ENCODE data around the gene PKP4.

The PKP4 gene

DNA sequence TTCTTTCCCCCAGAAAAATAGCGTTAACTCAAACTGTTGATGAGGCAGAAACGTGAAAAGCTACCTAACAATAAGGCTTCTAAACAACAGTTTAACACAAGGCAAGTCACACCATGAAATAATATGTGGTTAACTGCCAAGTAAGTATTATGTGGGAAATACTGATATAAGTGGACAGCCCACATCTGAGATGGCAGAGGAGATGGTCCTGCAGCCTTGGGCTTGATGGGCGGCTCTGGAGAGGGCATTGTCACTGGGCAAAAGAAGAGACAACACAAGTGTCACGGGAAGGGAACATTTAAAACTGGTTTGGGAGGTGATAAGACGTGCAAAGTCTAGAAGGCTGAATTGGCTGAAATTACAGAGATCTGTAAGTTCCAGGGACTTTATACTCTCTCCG, 147.2 kb downstream of the PKP4 start:
- DNase-seq = no peak

DNA sequence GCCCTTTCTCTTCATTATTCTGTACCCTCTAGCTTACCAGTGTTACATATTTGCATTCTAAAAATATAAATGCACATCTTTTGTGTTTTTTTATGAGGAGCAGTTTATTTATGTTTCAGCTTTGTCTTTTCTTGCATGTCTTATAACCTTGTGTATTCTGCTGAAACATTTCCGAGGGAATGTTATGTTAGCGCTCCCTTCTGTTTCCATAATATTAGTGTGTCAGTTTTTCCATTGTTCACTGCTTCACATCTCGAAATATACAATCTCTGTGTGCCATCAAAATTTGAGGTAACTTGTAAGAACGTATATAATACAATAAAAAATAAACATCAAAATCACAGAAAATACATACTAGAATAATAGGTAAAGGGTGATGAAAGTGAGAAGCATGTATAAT, 153.3 kb downstream of the PKP4 start:
- DNase-seq = no peak

DNA sequence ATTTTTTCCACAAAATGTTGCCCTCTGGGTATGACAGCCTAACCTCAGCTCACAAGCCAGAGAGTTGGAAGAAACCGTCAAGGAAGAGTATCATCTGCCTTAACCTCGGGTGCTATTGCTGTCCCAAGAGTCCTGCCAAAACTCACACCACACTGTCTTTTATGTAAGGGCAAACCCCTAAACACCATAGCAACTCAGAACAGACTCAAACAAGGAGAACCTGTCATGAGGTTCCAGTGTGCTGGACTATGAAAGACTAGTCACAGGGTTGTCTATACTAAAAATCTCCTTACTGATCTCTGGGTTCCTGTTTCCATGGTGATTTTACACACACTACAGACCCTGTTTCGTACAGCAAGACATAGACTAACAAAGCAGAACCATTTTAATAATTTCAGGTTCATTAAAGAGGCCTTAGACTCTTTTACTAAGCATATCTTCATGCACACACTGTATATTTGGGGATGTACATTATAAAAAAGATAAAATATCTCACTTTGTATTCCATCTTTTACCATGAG, 159.8 kb downstream of the PKP4 start:
- no peak for DNase-seq

DNA sequence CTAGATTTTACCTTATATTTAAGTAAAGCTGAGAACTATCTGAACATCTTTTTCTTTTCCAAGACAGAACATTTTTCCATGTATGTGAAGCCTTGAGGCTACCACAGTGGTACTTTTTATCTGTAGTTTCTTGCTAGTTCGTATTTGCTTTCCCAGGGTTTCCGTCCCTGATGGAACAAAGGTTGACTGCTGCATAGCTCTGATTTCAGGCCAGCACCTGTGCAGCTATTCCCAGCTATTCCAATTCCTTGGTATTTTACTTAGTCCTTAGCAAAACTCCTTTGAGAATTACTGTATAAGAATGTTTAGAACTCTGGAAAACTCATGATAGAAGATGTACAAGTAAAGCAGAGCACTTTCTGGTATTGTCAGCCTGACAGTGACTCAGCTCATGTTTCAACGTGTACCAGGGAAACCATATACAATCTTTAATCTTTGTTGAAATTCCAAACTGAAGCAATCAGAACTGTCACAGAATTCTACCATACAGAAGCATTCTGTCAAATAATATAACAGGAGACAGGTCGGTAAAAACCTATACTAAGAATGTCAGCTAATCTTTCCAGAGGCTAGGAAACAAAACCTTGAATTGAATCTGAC, 162.2 kb downstream of the PKP4 start:
- DNase-seq = peak; percentile 6

GRCh38 chr2:158619496-158619895, 162.7 kb downstream of the PKP4 start:
- DNase-seq = peak; percentile 48

GRCh38 chr2:158620656-158621055, 163.9 kb downstream of the PKP4 start:
- no peak for DNase-seq

DNA sequence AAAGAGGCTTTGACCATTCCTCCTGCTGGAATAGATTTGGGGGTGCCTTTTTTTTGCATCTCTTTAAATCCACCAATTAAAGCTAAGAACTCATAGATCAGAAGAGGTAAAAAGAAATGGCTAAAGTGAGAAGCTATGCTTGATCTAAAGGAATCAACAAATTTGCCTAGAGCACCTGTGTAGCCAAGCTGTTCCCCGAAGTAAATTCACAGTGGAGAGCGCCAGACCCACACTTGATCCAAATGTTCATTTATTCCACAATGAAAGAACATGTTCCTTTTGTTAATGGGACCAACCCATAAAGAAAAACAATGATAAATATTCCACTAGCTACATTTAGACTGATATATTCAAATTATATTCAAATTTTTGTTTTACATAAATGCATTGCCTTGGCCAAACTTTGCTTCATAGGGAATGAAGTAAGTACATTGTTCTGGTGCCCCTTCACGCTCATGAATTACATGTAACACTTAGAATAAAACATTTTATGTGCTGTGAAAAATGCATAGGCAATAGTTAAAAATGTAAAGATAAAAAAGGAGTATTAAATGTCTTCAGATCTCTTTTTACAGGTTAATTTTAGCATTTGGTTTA, 167.4 kb downstream of the PKP4 start:
- DNase-seq = no peak

GRCh38 chr2:158624961-158625360, 168.2 kb downstream of the PKP4 start:
- no peak for DNase-seq

DNA sequence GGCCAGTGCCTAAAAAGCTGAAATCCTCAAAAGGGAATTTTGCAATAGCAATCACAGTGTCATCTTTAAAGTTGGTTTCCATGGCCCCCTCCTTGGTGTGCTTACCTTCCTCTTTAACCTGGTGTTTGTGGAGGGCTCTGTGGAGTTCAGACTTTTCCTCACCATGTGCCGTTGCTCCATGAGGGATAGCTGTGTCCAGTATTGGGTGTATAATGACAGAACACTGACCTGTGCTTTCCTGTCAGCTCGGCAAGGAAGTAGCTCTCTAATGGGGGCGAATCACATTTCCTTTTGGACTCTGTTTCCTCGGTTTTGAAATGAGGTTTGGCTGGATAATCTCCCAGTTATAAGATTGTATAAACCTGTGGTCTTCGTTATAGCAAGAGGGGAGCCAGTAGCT, 172.4 kb downstream of the PKP4 start:
- no peak for DNase-seq

DNA sequence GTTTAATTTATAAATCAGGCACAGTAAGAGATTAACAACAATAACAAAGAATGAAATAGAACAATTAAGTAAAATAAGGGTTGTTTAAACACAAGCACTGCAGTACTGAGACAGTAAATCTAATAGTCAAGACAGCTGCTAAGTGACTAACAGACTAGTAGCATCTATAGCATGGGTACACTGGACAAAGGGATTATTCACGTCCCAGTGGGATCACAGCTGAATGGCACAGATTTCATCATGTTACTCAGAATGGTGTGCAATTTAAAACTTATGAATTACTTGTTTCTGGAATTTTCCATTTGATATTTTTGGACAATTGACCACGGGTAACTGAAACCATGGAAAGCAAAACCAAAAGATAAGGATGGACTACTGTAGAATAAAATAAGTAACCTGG, 176.5 kb downstream of the PKP4 start:
- DNase-seq = no peak

GRCh38 chr2:158634627-158635026, 177.9 kb downstream of the PKP4 start:
- DNase-seq = no peak

GRCh38 chr2:158635961-158636601, 179.3 kb downstream of the PKP4 start:
- DNase-seq = no peak

- peak; percentile 59 for DNase-seq
These were observed 180.6 kb downstream of the PKP4 start for GRCh38 chr2:158637357-158637756.

- peak; percentile 88 for DNase-seq
These were observed 187.4 kb downstream of the PKP4 start for GRCh38 chr2:158644139-158644538.

GRCh38 chr2:158645299-158645698, 188.5 kb downstream of the PKP4 start:
- DNase-seq = no peak

DNA sequence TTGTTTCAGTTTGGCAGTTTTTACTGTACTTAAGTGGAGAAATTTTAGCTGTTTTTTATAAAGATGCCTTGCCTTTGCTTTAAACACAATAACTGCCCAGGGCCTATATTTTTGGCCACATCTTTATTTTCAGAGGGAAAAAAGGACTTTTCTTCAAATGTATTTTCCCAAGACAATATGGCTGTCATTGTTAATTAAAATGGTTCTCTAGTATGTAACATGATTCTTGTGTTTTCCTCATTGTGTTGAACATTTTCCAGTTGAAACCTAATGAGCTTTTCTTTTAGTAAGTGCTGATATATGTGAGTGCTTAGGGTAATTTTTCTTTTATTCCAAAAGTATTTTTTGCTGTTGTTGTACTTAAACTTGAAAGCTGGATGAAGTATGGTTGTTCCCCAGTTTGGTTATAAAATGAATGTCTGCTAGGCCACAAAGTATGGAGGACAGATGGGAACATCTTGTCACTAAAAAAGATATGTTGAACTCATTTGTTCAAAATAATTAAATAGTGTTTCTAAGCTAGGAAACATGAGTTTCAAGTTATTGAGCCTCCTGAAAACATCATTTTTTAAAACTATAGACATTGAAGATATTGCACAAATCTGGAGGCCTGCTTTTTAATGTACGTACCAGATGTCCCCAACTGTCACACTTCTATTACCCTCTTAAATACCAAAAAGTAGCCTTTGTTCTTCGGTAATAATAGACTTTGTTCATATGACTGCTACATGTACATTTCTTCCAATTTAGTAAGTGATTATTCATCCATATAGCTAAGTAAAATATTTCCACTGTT, 190.9 kb downstream of the PKP4 start:
- DNase-seq = no peak

DNA sequence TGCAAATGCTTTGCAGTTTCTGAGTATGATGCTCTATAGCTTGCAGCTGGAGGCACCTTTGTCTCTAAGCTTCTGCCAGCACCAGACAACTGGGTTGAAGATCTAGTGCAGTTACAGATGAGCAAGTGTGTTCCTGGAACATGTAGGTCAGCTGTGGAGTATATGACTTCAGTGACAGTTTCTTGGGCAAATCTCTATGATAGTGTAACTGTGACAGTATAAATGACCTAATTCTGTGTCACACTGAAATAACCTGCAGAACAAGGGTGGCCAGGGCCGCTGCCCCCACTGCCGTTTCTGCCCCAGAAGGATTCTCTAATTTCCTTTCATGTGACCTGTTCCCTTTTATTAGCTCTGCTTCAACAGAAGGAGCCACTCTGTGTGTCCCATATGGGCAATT, 193.1 kb downstream of the PKP4 start:
- DNase-seq = no peak

GRCh38 chr2:158650646-158651357, 194.1 kb downstream of the PKP4 start:
- no peak for DNase-seq

DNA sequence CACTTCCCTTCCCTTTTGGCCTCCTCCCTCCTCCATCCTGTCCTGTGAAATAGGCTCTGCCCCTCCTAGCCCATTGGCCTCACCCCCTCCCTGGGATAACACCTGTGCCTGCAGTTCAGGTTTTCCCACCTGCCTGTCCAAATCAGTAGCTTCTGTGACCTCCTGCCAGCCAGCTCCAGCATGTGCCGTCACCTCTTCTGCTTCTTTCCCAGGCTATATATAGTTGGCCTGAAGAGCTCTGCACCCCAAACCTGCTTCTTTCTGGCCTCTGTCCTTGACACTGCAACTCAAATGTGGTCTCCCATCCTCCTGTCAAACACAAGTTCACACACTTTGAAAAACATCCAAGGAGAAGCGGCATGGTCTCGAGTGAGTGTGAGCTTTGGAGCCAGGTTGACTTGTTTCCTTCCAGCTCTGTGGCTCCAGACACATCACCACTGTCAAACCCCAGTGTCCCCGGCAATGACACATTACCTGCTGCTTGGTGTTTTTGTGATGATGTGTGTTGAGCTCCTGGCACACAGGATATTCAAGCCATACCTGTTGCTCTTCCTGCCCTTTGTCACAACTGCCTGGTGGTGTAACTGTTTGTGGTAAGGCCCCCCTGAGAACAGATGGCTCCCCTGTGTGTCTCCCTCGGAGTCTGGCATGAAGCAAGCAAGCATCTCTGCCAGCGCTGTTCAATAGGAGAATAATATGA, 194.8 kb downstream of the PKP4 start:
- no peak for DNase-seq

- no peak for DNase-seq
These were observed 198.9 kb downstream of the PKP4 start for GRCh38 chr2:158655628-158656027.

DNA sequence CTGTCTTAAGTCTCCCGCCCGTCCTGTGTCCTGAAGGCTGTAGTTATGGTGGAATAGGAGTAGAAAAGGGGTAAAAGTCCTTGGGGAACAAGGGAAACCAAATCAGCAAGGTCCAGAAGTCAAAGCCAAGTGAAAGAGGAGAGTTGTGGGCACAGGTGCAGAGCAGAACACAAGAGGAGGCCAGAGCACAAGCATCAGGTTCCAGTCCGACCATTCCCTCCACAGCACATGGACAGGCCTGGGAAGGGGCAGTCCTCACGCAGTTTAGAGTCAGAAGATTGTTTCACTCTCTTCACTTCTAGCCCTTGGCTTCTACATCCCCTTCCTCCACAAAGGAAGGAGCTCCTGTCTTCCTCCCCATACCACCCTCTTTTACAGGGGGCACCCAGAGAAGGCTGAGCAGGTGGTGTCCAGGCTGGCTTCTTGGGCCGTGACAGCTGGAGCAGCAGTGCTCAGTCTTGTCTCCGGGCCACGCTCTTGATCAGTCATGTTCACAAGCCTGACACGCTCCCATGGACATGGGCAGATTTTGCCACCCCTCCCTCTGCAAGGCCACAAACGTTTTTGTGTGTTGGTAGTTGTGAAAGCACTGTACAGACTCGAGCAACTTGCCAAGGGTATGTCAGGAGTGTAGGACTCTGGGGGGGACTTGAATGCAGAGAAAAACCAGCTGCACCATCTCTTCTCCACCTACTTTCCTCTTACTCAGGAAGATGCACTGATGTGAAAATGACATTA, 199.9 kb downstream of the PKP4 start:
- no peak for DNase-seq

DNA sequence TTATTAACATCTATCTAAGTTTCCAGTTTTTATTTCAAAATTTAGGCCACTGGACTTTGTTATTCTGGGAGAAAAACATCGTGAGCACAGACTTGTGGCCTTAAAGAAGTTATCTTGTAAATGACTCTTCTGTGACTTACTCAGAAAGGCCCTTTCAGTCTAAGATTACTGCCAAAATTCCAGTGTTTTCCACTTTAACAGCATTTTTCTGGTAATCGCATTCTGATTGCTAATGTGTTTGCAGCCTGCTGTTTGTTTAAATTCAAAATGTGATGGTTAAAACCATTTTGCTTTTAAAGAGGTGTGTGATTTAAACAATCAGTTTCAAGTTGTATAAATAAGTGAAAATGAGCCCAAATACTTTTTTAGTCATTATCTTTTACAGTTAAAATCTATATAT, 201.6 kb downstream of the PKP4 start:
- DNase-seq = no peak
